IgD-negative memory B cell (primary cell): ENCODE results near the gene CLRN1. TPM values are rescaled to one million over a fixed set of nuclear protein-coding genes. Genes with fewer than 3 reads are reported as not detected.

Experiments used
- H3K27ac Mint-ChIP-seq, 3 donors: one replicate each; pipeline ENCODE4 v1.8.0; 2020 to 2022; ENCODE audit warnings: mild to moderate bottlenecking in 3 of 3, mixed read lengths in 3 of 3, moderate library complexity in 1 of 3
- H3K27me3 Mint-ChIP-seq: one replicate; pipeline ENCODE4 v1.8.0; 2021; ENCODE audit warnings: mixed read lengths
- H3K36me3 Mint-ChIP-seq: one replicate; pipeline ENCODE4 v1.8.0; 2020; ENCODE audit warnings: mild to moderate bottlenecking, mixed read lengths
- H3K4me1 Mint-ChIP-seq, 3 donors: one replicate each; pipeline ENCODE4 v1.8.0; 2020 to 2022; ENCODE audit warnings: mixed read lengths in 3 of 3, mild to moderate bottlenecking in 1 of 3
- H3K4me3 Mint-ChIP-seq, 4 donors: one replicate each; pipeline ENCODE4 v1.8.0; 2020 to 2022; ENCODE audit warnings: mild to moderate bottlenecking in 4 of 4, mixed read lengths in 4 of 4, moderate library complexity in 3 of 4
- H3K9me3 Mint-ChIP-seq, 3 donors: one replicate each; pipeline ENCODE4 v1.8.0; 2020 to 2021; ENCODE audit warnings: mixed read lengths in 3 of 3, mild to moderate bottlenecking in 1 of 3
- polyA plus RNA-seq: library from polyadenylated mRNA; unstranded; fragments of 300-500 nt; fragmentation: Illumina TruSeq; gene quantifications from one replicate; pipeline ENCODE4 v1.2.3, GENCODE V29; 2021

CLRN1 gene
- polyA plus RNA-seq, 1 donor from 2014 or later, result not detected

- peaks cover 14% of the 10 kb centered on the region for H3K27me3 Mint-ChIP-seq
- H3K27ac Mint-ChIP-seq, result no peak overlapping the region
- H3K4me3 Mint-ChIP-seq, result no peak overlapping the region
- H3K9me3 Mint-ChIP-seq, result peaks cover 0 to 2% (median 0%) of the 10 kb centered on the region in 3 donors
- H3K4me1 Mint-ChIP-seq, result no peaks in the 10 kb centered on the region
- H3K36me3 Mint-ChIP-seq, result peaks cover 2% of the 10 kb centered on the region
These were observed 54.6 kb downstream of the CLRN1 start for GRCh38 chr3:150917951-150918350.

GRCh38 chr3:150913133-150913922 is 59.2 kb downstream of the CLRN1 start:
- Mint-ChIP-seq H3K27ac (no peak overlapping the region), H3K9me3 (peaks cover 0 to 2% (median 0%) of the 10 kb centered on the region in 3 donors), H3K4me1 (no peaks in the 10 kb centered on the region), H3K27me3 (peaks cover 18% of the 10 kb centered on the region), H3K4me3 (no peak overlapping the region), H3K36me3 (no peaks in the 10 kb centered on the region)

GRCh38 chr3:150912501-150912900 is 60.0 kb downstream of the CLRN1 start:
- H3K27me3 Mint-ChIP-seq, result peaks cover 15% of the 10 kb centered on the region
- no peaks in the 10 kb centered on the region for H3K4me1 Mint-ChIP-seq
- H3K9me3 Mint-ChIP-seq, result peaks cover 0 to 2% (median 0%) of the 10 kb centered on the region in 3 donors
- no peak overlapping the region for H3K27ac Mint-ChIP-seq
- no peak overlapping the region for H3K4me3 Mint-ChIP-seq
- H3K36me3 Mint-ChIP-seq, result no peaks in the 10 kb centered on the region

- Mint-ChIP-seq H3K36me3 (no peaks in the 10 kb centered on the region), H3K27ac (no peak overlapping the region), H3K27me3 (peaks cover 18% of the 10 kb centered on the region), H3K9me3 (peaks cover 0 to 2% (median 0%) of the 10 kb centered on the region in 3 donors), H3K4me3 (no peak overlapping the region), H3K4me1 (no peaks in the 10 kb centered on the region)
These were observed 60.8 kb downstream of the CLRN1 start for GRCh38 chr3:150911771-150912170.

DNA sequence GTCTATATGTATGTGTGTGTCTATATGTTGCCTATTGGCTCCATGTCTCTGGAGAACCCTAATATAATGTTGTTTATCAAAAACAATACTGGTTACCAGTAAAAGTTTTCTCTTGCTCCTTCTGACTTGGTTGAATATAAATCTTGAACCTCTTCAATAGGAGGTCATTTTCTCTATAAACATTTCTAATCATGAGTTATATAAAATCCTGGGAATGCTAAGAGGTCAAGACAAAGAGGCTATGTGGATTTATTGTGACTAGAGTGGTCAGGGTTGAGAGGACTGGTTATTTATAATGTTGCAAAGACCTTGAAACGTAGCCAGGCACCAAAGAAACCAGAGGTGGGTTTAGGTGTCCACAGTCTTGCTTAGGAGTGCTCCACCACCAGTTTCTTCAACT is 66.1 kb downstream of the CLRN1 start:
- H3K27me3 Mint-ChIP-seq, result peaks cover 21% of the 10 kb centered on the region
- no peaks in the 10 kb centered on the region for H3K4me1 Mint-ChIP-seq
- H3K9me3 Mint-ChIP-seq, result no peaks in the 10 kb centered on the region
- H3K27ac Mint-ChIP-seq, result no peak overlapping the region
- peaks cover 2% of the 10 kb centered on the region for H3K36me3 Mint-ChIP-seq
- H3K4me3 Mint-ChIP-seq, result no peak overlapping the region

GRCh38 chr3:150905746-150906145 is 66.8 kb downstream of the CLRN1 start:
- H3K27ac Mint-ChIP-seq, result no peak overlapping the region
- H3K36me3 Mint-ChIP-seq, result peaks cover 2% of the 10 kb centered on the region
- no peak overlapping the region for H3K4me3 Mint-ChIP-seq
- no peaks in the 10 kb centered on the region for H3K4me1 Mint-ChIP-seq
- H3K9me3 Mint-ChIP-seq, result no peaks in the 10 kb centered on the region
- H3K27me3 Mint-ChIP-seq, result peaks cover 21% of the 10 kb centered on the region

GRCh38 chr3:150905339-150905738 is 67.2 kb downstream of the CLRN1 start, which contains the start of gene MINDY4B:
Gene MINDY4B (minus strand): TSS chr3:150905439. CDS start chr3:150905439, 0 bp downstream.
- no peaks in the 10 kb centered on the region for H3K9me3 Mint-ChIP-seq
- H3K4me3 Mint-ChIP-seq, result no peak within 1 kb of the TSS
- H3K27me3 Mint-ChIP-seq, result peaks cover 18% of the 10 kb centered on the region
- no peak within 1 kb of the TSS for H3K27ac Mint-ChIP-seq
- peaks cover 2% of the 10 kb centered on the region for H3K36me3 Mint-ChIP-seq
- H3K4me1 Mint-ChIP-seq, result no peaks in the 10 kb centered on the region

DNA sequence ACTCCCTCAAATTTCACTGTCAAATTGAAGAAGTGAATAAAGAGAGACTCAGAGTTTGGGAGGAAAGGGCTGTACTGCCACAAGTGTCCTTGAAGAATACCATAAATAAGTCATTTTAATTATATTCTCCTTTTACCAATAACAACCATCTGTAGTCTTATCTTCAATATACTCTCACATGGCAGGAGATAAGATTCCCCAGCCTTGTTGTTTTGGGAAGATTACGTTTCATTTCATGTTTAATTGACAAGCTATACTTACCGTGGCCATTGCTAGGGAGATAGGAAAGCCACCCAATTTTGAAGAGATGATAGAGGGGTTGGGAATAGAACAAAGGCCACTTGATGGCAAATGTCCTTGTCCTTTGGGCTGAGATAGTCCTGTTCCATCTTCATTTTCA is 69.5 kb downstream of the CLRN1 start:
- no peak overlapping the region for H3K4me3 Mint-ChIP-seq
- peaks cover 14% of the 10 kb centered on the region for H3K27me3 Mint-ChIP-seq
- no peaks in the 10 kb centered on the region for H3K9me3 Mint-ChIP-seq
- peaks cover 3% of the 10 kb centered on the region for H3K36me3 Mint-ChIP-seq
- no peaks in the 10 kb centered on the region for H3K4me1 Mint-ChIP-seq
- no peak overlapping the region for H3K27ac Mint-ChIP-seq

DNA sequence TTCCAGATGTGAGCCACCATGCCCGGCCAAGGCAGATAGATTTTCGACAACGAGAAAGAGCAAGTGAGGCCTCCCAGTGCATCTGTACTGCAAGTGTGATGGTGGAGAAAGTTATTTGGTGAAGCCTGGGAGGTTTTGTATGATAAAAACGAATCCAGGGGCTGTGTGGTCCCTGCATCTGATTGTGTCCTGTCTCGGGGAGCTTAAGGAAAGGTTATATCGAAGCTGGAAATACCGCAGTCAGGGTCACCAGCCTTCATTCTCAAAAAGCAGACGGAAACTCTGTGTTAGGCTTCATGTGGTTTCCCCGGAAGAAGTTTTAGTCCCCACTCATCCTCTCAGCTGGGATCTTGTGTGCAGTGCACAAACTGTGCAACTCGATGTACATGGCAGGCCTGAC is 70.7 kb downstream of the CLRN1 start:
- Mint-ChIP-seq H3K27ac (no peak overlapping the region), H3K9me3 (no peaks in the 10 kb centered on the region), H3K4me3 (no peak overlapping the region), H3K36me3 (peaks cover 3% of the 10 kb centered on the region), H3K27me3 (peaks cover 11% of the 10 kb centered on the region), H3K4me1 (no peaks in the 10 kb centered on the region)

GRCh38 chr3:150899141-150899540 is 73.4 kb downstream of the CLRN1 start:
- Mint-ChIP-seq H3K9me3 (no peaks in the 10 kb centered on the region), H3K27me3 (no peaks in the 10 kb centered on the region), H3K4me3 (no peak overlapping the region), H3K4me1 (no peaks in the 10 kb centered on the region), H3K36me3 (peaks cover 2% of the 10 kb centered on the region), H3K27ac (no peak overlapping the region)

DNA sequence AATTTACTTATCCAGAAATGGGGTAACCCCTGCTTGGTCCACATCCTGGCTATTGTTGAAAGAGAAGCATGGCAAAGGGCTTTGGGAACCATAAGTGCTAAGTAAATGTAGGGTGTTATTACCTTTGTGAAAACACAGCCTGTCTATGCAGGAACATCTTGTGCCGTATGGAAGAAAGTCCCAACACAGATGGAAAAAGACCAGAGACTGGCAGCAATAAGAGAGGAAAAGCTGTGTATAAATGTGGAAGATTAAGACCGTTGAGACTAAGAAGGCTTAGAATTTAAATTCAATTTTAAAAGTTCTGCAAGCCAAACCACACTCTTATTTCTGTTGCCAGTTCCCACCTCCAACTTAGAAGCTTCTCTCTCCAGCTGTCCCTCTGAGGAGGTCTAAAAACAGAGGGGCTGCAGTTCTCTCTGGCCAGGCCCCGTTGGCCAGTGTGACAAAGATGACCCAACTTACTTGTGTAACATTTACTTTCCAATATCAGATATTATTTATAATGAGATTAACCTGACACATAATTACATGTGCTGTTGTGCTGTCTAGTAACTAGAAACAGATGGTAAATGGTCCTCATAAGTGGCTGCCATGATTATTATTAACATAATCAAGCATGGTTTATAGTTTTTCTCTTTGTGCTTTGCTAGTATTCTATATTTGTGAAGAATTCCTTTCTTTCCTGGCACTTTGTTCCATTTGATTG is 74.3 kb downstream of the CLRN1 start:
- H3K27ac Mint-ChIP-seq, result no peak overlapping the region
- H3K27me3 Mint-ChIP-seq, result no peaks in the 10 kb centered on the region
- no peaks in the 10 kb centered on the region for H3K4me1 Mint-ChIP-seq
- H3K9me3 Mint-ChIP-seq, result no peaks in the 10 kb centered on the region
- no peak overlapping the region for H3K4me3 Mint-ChIP-seq
- peaks cover 2% of the 10 kb centered on the region for H3K36me3 Mint-ChIP-seq

DNA sequence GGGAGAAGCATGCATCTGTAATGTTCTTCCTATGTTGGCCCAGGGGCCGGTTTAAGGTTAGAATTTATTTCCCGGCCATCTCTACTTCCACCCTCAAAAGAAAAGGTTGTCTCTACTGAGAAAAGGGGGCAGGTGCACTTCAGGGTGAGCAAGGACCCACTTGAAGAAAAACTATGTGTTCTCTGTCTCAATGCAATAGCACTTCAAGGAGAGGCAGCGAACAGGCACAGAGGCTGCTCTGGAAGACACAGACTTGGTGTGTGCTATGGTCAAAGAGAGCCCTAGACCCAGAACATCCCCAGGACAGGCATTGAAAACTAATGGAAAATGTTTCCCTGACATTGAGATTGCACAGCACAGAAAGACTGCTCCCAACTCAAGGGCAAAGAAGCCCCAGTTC is 74.9 kb downstream of the CLRN1 start:
- Mint-ChIP-seq H3K4me1 (no peaks in the 10 kb centered on the region), H3K9me3 (no peaks in the 10 kb centered on the region), H3K27ac (no peak overlapping the region), H3K36me3 (peaks cover 2% of the 10 kb centered on the region), H3K27me3 (no peaks in the 10 kb centered on the region), H3K4me3 (no peak overlapping the region)

DNA sequence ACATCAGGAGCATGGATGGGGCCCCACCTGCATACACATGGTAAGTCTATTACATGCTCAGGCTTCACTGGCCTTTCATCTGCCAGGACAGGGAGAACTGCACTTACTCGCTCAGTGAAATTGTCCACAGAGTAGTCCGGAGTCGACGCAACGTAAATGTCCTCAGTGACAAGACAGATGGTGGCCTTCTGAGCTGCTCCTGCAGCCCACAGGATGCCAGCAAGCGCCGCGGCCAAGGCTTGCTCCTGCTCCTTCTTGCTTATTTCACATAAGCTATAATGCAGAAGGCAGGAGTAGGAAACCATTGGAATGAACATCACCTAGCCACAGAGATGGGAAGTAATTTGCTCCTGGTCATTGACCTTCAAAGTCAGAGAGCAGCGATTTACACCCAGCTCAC is 81.7 kb downstream of the CLRN1 start:
- H3K4me3 Mint-ChIP-seq, result no peak overlapping the region
- no peak overlapping the region for H3K27ac Mint-ChIP-seq
- H3K27me3 Mint-ChIP-seq, result peaks cover 6% of the 10 kb centered on the region
- no peaks in the 10 kb centered on the region for H3K4me1 Mint-ChIP-seq
- H3K36me3 Mint-ChIP-seq, result no peaks in the 10 kb centered on the region
- peaks cover 2 to 4% (median 4%) of the 10 kb centered on the region in 3 donors for H3K9me3 Mint-ChIP-seq

DNA sequence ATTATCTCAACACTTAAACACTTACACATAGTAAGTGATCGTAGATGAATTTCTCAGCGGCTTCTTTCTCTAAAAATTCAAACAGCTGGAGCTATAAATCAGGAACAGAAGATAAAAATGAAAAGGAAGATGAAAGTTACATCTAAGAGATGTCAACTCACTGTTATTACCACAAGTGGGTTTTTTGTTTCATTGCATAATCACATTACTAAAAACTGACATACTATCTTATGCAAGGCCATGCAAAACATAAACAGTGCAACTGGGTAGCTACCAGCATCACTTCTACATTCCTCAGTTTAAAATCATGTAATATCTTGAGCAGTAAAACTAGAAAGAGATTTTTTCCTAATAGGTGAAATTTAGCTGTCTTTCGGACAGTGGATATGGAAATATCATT is 82.2 kb downstream of the CLRN1 start:
- H3K4me1 Mint-ChIP-seq, result no peaks in the 10 kb centered on the region
- H3K9me3 Mint-ChIP-seq, result peaks cover 2 to 4% (median 4%) of the 10 kb centered on the region in 3 donors
- H3K27me3 Mint-ChIP-seq, result peaks cover 6% of the 10 kb centered on the region
- no peak overlapping the region for H3K27ac Mint-ChIP-seq
- no peak overlapping the region for H3K4me3 Mint-ChIP-seq
- no peaks in the 10 kb centered on the region for H3K36me3 Mint-ChIP-seq

- no peaks in the 10 kb centered on the region for H3K36me3 Mint-ChIP-seq
- peaks cover 2 to 4% (median 4%) of the 10 kb centered on the region in 3 donors for H3K9me3 Mint-ChIP-seq
- H3K4me1 Mint-ChIP-seq, result no peaks in the 10 kb centered on the region
- no peak overlapping the region for H3K4me3 Mint-ChIP-seq
- H3K27ac Mint-ChIP-seq, result no peak overlapping the region
- H3K27me3 Mint-ChIP-seq, result peaks cover 6% of the 10 kb centered on the region
These were observed 83.4 kb downstream of the CLRN1 start for GRCh38 chr3:150889106-150889505.

GRCh38 chr3:150887031-150887430 is 85.5 kb downstream of the CLRN1 start:
- Mint-ChIP-seq H3K4me3 (no peak overlapping the region), H3K36me3 (no peaks in the 10 kb centered on the region), H3K4me1 (no peaks in the 10 kb centered on the region), H3K27me3 (peaks cover 7% of the 10 kb centered on the region), H3K27ac (no peak overlapping the region), H3K9me3 (peaks cover 2 to 4% (median 4%) of the 10 kb centered on the region in 3 donors)
